GM12875 (cell line): ENCODE data around the gene EEPD1.

ENCODE experiments used
- H3K4me3 ChIP-seq: one replicate; pipeline ENCODE4 v1.5.1; 2011; ENCODE audit warnings: low read depth, low read length, control low read depth
- TF ChIP-seq, protein P1 (sequence below): IDR thresholded peaks from 2 replicates; pipeline ENCODE4 v1.5.1; 2011; ENCODE audit warnings: low read depth, mild to moderate bottlenecking, control low read depth, inconsistent platforms, low read length, moderate library complexity, borderline replicate concordance; ENCODE audit not compliant: insufficient read depth

Gene EEPD1

GRCh38 chr7:36112969-36113368 is 40.1 kb upstream of the EEPD1 start:
- TF ChIP-seq, protein P1, sequence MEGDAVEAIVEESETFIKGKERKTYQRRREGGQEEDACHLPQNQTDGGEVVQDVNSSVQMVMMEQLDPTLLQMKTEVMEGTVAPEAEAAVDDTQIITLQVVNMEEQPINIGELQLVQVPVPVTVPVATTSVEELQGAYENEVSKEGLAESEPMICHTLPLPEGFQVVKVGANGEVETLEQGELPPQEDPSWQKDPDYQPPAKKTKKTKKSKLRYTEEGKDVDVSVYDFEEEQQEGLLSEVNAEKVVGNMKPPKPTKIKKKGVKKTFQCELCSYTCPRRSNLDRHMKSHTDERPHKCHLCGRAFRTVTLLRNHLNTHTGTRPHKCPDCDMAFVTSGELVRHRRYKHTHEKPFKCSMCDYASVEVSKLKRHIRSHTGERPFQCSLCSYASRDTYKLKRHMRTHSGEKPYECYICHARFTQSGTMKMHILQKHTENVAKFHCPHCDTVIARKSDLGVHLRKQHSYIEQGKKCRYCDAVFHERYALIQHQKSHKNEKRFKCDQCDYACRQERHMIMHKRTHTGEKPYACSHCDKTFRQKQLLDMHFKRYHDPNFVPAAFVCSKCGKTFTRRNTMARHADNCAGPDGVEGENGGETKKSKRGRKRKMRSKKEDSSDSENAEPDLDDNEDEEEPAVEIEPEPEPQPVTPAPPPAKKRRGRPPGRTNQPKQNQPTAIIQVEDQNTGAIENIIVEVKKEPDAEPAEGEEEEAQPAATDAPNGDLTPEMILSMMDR = no peak
- H3K4me3 ChIP-seq = no peak overlapping the region

GRCh38 chr7:36114355-36114754 is 38.7 kb upstream of the EEPD1 start:
- no peak overlapping the region for H3K4me3 ChIP-seq
- TF ChIP-seq, protein P1 = no peak

GRCh38 chr7:36115448-36116321 is 37.4 kb upstream of the EEPD1 start:
- H3K4me3 ChIP-seq = no peak overlapping the region
- TF ChIP-seq, protein P1 = no peak

DNA sequence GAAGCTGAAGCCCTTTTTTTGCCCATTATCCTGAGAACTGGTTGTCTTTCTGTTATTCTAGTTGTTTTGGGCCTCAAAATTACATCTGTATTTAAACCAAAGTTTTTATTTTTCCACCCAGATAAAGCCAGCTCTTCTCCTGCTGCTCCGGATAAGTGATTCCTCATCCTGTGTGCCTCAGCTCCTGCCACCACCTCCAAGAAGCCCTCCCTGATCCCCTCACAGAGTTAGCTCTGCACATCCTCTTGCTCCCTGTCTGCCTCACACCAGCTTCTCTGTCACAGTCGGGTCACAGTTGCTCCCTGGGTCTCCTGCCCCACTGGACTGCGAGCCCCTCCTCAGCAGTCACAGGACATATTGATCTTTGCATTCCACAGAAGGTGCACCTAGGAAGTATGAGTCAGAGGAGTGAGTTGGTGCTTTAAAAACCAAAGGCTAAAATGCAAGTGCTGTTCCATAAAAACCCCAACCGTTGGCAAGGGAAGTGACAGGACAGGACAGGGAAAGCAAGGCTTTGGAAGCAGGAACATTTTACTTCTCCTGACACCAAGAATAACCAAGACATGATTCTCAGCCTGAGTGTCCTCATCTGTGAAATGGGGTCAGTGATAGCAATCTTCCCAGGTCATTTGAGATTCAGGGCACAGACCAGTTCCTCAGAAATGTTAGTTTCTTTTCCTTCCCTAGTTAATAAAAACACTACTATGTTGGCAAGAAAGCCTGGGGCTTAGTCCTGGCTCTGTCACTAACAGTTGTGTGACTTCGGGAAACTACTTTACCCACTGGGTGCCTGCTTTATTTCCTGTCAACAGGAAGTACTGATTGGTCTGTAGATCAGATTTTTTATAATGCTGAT is 36.5 kb upstream of the EEPD1 start:
- H3K4me3 ChIP-seq = no peak overlapping the region
- TF ChIP-seq, protein P1 = no peak

DNA sequence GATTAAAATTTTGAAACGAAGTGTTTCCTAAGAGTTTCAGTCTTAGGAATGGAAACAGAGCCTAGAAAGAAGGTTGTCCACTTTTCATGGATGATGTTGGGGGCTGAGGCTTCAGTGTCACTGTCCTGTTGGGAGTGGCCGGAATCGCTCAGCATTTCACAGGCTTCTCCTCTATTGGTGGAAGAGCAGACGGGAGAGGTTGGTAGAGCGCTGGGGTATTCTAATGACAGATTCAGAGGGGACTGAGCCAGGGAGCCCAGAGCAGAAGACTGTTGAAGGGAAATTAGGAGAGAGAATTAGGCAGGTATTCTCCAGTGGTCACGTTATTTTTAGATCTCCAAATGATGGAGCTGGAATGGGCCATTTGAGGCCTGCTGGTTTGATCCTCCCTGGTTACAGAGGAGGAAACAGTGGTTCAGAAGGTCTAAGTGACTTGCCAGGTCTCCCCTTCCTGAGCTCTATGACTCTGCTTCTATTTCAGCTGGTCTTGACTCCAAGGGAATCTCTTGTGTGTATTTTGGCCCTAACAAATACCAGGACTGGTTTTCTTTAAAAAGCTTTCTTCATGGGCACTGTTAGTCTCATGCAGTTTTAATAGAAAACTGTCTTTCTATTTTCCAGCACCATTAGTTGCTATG is 35.7 kb upstream of the EEPD1 start:
- TF ChIP-seq, protein P1 = no peak
- no peak overlapping the region for H3K4me3 ChIP-seq

DNA sequence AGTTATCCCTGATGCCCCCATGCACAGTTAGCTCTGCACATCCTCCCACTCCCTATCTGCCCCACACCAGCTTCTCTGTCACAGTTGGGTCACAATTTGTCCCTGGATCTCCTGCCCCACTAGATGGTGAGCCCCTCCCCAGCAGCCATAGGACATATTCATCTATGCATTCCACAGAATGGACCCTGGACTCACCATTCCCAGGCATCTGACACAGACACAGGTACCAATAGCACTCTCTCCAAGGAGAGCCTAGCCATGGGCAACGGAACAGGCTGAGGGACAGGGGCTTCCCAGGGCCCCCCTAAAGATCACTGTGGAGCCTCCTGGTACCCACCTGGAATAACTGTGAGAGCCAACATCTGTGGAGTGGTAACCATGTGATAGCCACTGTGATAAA is 34.7 kb upstream of the EEPD1 start:
- TF ChIP-seq, protein P1 = no peak
- H3K4me3 ChIP-seq = no peak overlapping the region
